ENCODE measurements around the gene KIF17. TPM values are rescaled to one million over a fixed set of nuclear protein-coding genes. Genes with fewer than 3 reads are reported as not detected.
"Not testable (repeated sequence)": the region's sequence is repeated elsewhere in the genome, so short reads cannot be mapped to it uniquely, and the experiment has no call there.

KIF17 gene
- total RNA-seq, 1 donor from 2014 or later = 2.2 TPM

DNA sequence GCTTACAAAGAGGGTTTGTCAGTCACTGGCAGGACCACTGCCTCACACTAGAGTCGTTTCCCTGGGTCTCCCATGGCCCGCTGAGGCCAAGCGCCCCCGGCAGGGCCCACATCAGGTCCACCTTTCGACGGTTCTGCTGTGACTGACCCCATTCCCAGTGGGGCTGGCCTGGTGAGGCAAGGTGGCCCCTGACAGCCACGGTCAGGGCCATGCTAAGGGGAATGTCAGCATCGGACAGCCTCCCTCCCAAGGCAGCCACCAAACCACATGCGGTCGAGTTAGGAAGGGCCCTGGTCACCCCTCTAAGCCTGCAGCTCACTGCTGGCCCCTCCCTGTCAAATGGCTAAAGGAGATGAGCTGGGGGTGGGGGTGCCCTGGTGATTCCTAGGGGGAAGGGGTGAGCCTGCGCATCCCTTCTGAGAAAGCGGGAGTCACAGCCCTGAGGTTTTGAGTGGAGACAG, 2.9 kb upstream of the KIF17 start:
- no peak overlapping the region for H3K27ac Mint-ChIP-seq (ENCODE audit: unreplicated experiment)
- Histone ChIP-seq H3K36me3 (ENCODE audit: insufficient read depth, low read length) (no peaks in the 10 kb centered on the region), H3K9ac (ENCODE audit: low read length) (no peak overlapping the region), H3K4me3 (ENCODE audit: insufficient read depth, low read depth, low read length) (no peak overlapping the region), H3K27ac (ENCODE audit: low read depth, low read length) (no peak overlapping the region), H3K79me2 (ENCODE audit: insufficient read depth, low read length) (no peaks in the 10 kb centered on the region), H2AFZ (ENCODE audit: low read depth, low read length) (no peak overlapping the region), H3K9me3 (ENCODE audit: insufficient read depth, low read depth, low read length) (no peaks in the 10 kb centered on the region), H3K4me2 (ENCODE audit: low read length) (no peak overlapping the region), H3K27me3 (ENCODE audit: insufficient read depth, low read length) (no peaks in the 10 kb centered on the region), H3K4me1 (ENCODE audit: insufficient read depth, low read length) (no peaks in the 10 kb centered on the region), H4K20me1 (ENCODE audit: insufficient read depth, low read length) (no peaks in the 10 kb centered on the region)
- no peak for FAIRE-seq
- peaks cover 31% of the 10 kb centered on the region for H3K27me3 Mint-ChIP-seq (ENCODE audit: low read depth, unreplicated experiment)
- H3K4me1 Mint-ChIP-seq (ENCODE audit: low read depth, unreplicated experiment) = no peaks in the 10 kb centered on the region
- no peak for DNase-seq (ENCODE audit: low read depth)
- H3K4me3 Mint-ChIP-seq (ENCODE audit: unreplicated experiment) = no peak overlapping the region
- TF ChIP-seq EZH2 (IDR thresholded peaks at IDR 0.05; ENCODE audit: insufficient read depth, low read length) = no peak
- TF ChIP-seq, protein P1, sequence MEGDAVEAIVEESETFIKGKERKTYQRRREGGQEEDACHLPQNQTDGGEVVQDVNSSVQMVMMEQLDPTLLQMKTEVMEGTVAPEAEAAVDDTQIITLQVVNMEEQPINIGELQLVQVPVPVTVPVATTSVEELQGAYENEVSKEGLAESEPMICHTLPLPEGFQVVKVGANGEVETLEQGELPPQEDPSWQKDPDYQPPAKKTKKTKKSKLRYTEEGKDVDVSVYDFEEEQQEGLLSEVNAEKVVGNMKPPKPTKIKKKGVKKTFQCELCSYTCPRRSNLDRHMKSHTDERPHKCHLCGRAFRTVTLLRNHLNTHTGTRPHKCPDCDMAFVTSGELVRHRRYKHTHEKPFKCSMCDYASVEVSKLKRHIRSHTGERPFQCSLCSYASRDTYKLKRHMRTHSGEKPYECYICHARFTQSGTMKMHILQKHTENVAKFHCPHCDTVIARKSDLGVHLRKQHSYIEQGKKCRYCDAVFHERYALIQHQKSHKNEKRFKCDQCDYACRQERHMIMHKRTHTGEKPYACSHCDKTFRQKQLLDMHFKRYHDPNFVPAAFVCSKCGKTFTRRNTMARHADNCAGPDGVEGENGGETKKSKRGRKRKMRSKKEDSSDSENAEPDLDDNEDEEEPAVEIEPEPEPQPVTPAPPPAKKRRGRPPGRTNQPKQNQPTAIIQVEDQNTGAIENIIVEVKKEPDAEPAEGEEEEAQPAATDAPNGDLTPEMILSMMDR (IDR thresholded peaks at IDR 0.05; ENCODE audit: insufficient read depth, low read depth, low read length) = no peak
- peaks cover 3% of the 10 kb centered on the region for H3K9me3 Mint-ChIP-seq (ENCODE audit: unreplicated experiment)
- peaks cover 6% of the 10 kb centered on the region for H3K36me3 Mint-ChIP-seq (ENCODE audit: low read depth, unreplicated experiment)

DNA sequence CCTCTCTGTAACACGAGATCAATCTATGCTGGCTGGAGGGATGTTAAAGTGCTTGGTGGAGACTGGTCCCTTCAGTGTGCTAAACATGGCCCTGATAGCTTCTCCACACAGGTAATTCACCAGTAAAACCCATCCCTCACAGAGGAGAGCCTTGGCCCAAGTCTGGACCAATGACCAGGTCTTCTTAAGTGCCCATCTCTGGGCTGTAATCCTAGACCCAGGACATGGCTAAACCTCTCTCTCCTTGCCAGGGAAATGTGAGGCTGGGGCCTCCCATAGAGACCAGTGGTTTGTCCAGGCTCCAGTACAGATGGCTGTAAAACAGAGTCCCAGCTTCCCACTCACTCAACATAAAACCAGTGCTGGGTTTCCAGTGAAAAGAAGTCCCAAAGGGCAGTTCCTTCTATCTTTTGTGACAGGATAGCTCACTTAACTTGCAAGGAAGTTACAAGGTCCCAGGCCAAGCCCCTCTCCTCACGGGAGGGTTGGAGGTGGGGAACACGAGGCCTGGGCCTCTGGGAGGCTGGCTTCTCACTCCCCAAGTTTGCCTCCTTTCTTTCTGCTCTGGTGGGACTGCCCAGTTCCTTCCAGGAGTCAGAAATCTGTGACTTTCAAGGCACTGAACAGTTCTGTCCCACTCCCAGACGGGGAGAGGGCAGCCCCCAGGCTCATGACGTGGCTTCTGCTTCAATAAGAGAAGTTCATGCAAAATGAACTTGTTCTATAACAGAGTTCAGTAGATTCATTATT, 2.2 kb upstream of the KIF17 start:
- Mint-ChIP-seq H3K9me3 (ENCODE audit: unreplicated experiment) (peaks cover 3% of the 10 kb centered on the region), H3K27me3 (ENCODE audit: low read depth, unreplicated experiment) (peaks cover 31% of the 10 kb centered on the region), H3K4me1 (ENCODE audit: low read depth, unreplicated experiment) (no peaks in the 10 kb centered on the region), H3K36me3 (ENCODE audit: low read depth, unreplicated experiment) (peaks cover 6% of the 10 kb centered on the region), H3K27ac (ENCODE audit: unreplicated experiment) (no peak overlapping the region), H3K4me3 (ENCODE audit: unreplicated experiment) (peak overlapping the region; percentile 29)
- no peak overlapping the region for H2AFZ ChIP-seq (ENCODE audit: low read depth, low read length)
- DNase-seq (ENCODE audit: low read depth) (no peak), FAIRE-seq (no peak)
- H3K4me1 ChIP-seq (ENCODE audit: insufficient read depth, low read length) = no peaks in the 10 kb centered on the region
- no peaks in the 10 kb centered on the region for H3K9me3 ChIP-seq (ENCODE audit: insufficient read depth, low read depth, low read length)
- H4K20me1 ChIP-seq (ENCODE audit: insufficient read depth, low read length) = no peaks in the 10 kb centered on the region
- no peaks in the 10 kb centered on the region for H3K27me3 ChIP-seq (ENCODE audit: insufficient read depth, low read length)
- H3K4me2 ChIP-seq (ENCODE audit: low read length) = no peak overlapping the region
- H3K36me3 ChIP-seq (ENCODE audit: insufficient read depth, low read length) = no peaks in the 10 kb centered on the region
- no peak overlapping the region for H3K4me3 ChIP-seq (ENCODE audit: insufficient read depth, low read depth, low read length)
- no peaks in the 10 kb centered on the region for H3K79me2 ChIP-seq (ENCODE audit: insufficient read depth, low read length)
- H3K27ac ChIP-seq (ENCODE audit: low read depth, low read length) = no peak overlapping the region
- TF ChIP-seq, protein P1 (IDR thresholded peaks at IDR 0.05; ENCODE audit: insufficient read depth, low read depth, low read length) = no peak
- TF ChIP-seq EZH2 (IDR thresholded peaks at IDR 0.05; ENCODE audit: insufficient read depth, low read length) = no peak
- H3K9ac ChIP-seq (ENCODE audit: low read length) = no peak overlapping the region

DNA sequence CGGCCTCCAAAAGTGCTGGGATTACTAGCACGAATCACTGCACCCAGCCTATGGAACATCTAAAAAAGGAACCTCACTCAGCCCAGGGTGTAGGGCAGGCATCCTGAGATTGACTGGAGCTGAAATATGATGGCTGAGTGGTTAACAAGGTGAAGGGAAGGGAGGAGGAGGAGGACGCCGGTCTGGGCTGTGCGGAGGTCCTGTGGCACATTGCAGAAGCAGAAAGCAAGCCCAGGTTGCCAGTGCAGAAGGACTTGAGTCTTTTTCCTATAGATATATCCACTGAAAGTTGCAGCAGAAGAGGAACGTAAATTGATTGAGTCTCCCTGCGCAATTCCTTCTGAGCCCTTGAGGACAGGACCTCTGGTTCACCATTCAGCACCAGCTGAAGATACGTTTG, 1.5 kb upstream of the KIF17 start:
- H3K4me1 Mint-ChIP-seq (ENCODE audit: low read depth, unreplicated experiment) = no peaks in the 10 kb centered on the region
- Histone ChIP-seq H3K4me1 (ENCODE audit: insufficient read depth, low read length) (no peaks in the 10 kb centered on the region), H3K4me3 (ENCODE audit: insufficient read depth, low read depth, low read length) (no peak overlapping the region), H3K9ac (ENCODE audit: low read length) (no peak overlapping the region), H3K36me3 (ENCODE audit: insufficient read depth, low read length) (no peaks in the 10 kb centered on the region), H4K20me1 (ENCODE audit: insufficient read depth, low read length) (no peaks in the 10 kb centered on the region), H3K27ac (ENCODE audit: low read depth, low read length) (no peak overlapping the region), H3K4me2 (ENCODE audit: low read length) (no peak overlapping the region), H3K79me2 (ENCODE audit: insufficient read depth, low read length) (no peaks in the 10 kb centered on the region), H2AFZ (ENCODE audit: low read depth, low read length) (no peak overlapping the region), H3K27me3 (ENCODE audit: insufficient read depth, low read length) (no peaks in the 10 kb centered on the region), H3K9me3 (ENCODE audit: insufficient read depth, low read depth, low read length) (no peaks in the 10 kb centered on the region)
- H3K9me3 Mint-ChIP-seq (ENCODE audit: unreplicated experiment) = peaks cover 3% of the 10 kb centered on the region
- H3K4me3 Mint-ChIP-seq (ENCODE audit: unreplicated experiment) = peak overlapping the region; percentile 68
- H3K36me3 Mint-ChIP-seq (ENCODE audit: low read depth, unreplicated experiment) = peaks cover 6% of the 10 kb centered on the region
- no peak for TF ChIP-seq EZH2 (IDR thresholded peaks at IDR 0.05; ENCODE audit: insufficient read depth, low read length)
- TF ChIP-seq, protein P1 (IDR thresholded peaks at IDR 0.05; ENCODE audit: insufficient read depth, low read depth, low read length) = no peak
- H3K27ac Mint-ChIP-seq (ENCODE audit: unreplicated experiment) = no peak overlapping the region
- DNase-seq (ENCODE audit: low read depth) (no peak), FAIRE-seq (no peak)
- peaks cover 31% of the 10 kb centered on the region for H3K27me3 Mint-ChIP-seq (ENCODE audit: low read depth, unreplicated experiment)

DNA sequence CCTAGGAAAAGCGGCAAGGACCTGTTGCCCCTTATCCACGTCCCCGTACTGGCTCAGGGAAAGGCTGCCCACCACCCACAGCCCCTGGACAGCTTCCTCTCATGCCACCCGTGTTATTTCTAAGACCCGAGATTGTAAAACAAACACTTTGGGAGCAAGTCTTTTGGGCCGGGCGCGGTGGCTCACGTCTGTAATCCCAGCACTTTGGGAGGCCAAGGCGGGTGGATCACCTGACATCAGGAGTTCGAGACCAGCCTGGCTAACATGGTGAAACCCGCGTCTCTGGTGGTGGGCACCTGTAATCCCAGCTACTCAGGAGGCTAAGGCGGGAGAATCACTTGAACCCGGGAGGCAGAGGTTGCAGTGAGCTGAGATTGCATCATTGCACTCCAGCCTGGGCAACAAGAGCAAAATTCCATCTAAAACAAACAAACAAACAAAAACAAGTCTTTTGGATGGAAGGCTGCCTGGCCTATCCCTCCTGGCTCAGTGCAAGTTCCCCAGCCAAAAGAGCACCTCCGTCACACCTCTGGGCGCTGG, 606 bp upstream of the KIF17 start:
- H3K4me1 ChIP-seq (ENCODE audit: insufficient read depth, low read length); H3K79me2 ChIP-seq (ENCODE audit: insufficient read depth, low read length); H3K4me1 Mint-ChIP-seq (ENCODE audit: low read depth, unreplicated experiment); H3K9me3 ChIP-seq (ENCODE audit: insufficient read depth, low read depth, low read length); H3K9me3 Mint-ChIP-seq (ENCODE audit: unreplicated experiment); H3K27ac ChIP-seq (ENCODE audit: low read depth, low read length); H3K36me3 Mint-ChIP-seq (ENCODE audit: low read depth, unreplicated experiment); H3K27me3 ChIP-seq (ENCODE audit: insufficient read depth, low read length); H4K20me1 ChIP-seq (ENCODE audit: insufficient read depth, low read length); H3K36me3 ChIP-seq (ENCODE audit: insufficient read depth, low read length); DNase-seq (ENCODE audit: low read depth); H3K27ac Mint-ChIP-seq (ENCODE audit: unreplicated experiment); FAIRE-seq: not testable (repeated sequence)
- Histone ChIP-seq H3K9ac (ENCODE audit: low read length) (peak overlapping the region; percentile 49), H3K4me2 (ENCODE audit: low read length) (peak overlapping the region; percentile 84), H2AFZ (ENCODE audit: low read depth, low read length) (peak overlapping the region; percentile 52), H3K4me3 (ENCODE audit: insufficient read depth, low read depth, low read length) (peak overlapping the region; percentile 54)
- H3K27me3 Mint-ChIP-seq (ENCODE audit: low read depth, unreplicated experiment) = peaks cover 31% of the 10 kb centered on the region
- peak overlapping the region; percentile 68 for H3K4me3 Mint-ChIP-seq (ENCODE audit: unreplicated experiment)
